HEK293 (cell line): ENCODE measurements around the gene TPH2.

Experiments
- MYNN ChIP-seq: fragments of 450-650 bp; formaldehyde crosslinking; IDR thresholded peaks from 2 replicates; pipeline ENCODE4 v1.5.1; 2016; ENCODE audit warnings: missing biosample characterization, missing genetic modification characterization, borderline replicate concordance
- ZFHX2 ChIP-seq: fragments of 450-650 bp; formaldehyde crosslinking; conservative IDR thresholded peaks from 2 replicates; pipeline ENCODE4 v1.5.1; 2016; ENCODE audit warnings: missing biosample characterization, missing genetic modification characterization
- ZFP3 ChIP-seq: fragments of 450-650 bp; formaldehyde crosslinking; IDR thresholded peaks from 2 replicates; pipeline ENCODE4 v1.5.1; 2016; ENCODE audit warnings: low read depth, missing biosample characterization, missing genetic modification characterization
- ZNF174 ChIP-seq: fragments of 450-650 bp; formaldehyde crosslinking; IDR thresholded peaks from 2 replicates; pipeline ENCODE4 v1.5.0; 2017; ENCODE audit warnings: missing biosample characterization, mild to moderate bottlenecking, missing genetic modification characterization
- ZNF239 ChIP-seq: fragments of 450-650 bp; formaldehyde crosslinking; IDR thresholded peaks from 2 replicates; pipeline ENCODE4 v1.5.1; 2016; ENCODE audit warnings: missing biosample characterization, missing genetic modification characterization
- ZNF274 ChIP-seq, 2 experiments: fragments of 200-500 bp in 1 of 2; fragments of 450-650 bp in 1 of 2; sonication (Bioruptor generic) in 1 of 2; formaldehyde crosslinking in 1 of 2; IDR thresholded peaks; 2 replicates each; pipeline versions ENCODE4 v1.5.1 to v1.6.1; 2014 to 2016; ENCODE audit warnings: borderline replicate concordance in 1 of 2, inconsistent platforms in 1 of 2, low read length in 1 of 2, missing biosample characterization in 1 of 2, missing genetic modification characterization in 1 of 2
- ZNF335 ChIP-seq: fragments of 450-650 bp; formaldehyde crosslinking; conservative IDR thresholded peaks from 2 replicates; pipeline ENCODE4 v1.5.1; 2016; ENCODE audit warnings: missing biosample characterization, missing genetic modification characterization
- ZNF404 ChIP-seq: fragments of 450-650 bp; formaldehyde crosslinking; IDR thresholded peaks from 2 replicates; pipeline ENCODE4 v1.5.1; 2017; ENCODE audit warnings: missing biosample characterization, missing genetic modification characterization
- TF ChIP-seq, protein P1 (sequence below): fragments of 450-650 bp; formaldehyde crosslinking; IDR thresholded peaks from 2 replicates; pipeline ENCODE4 v1.5.1; 2017; ENCODE audit warnings: missing biosample characterization, missing genetic modification characterization
- TF ChIP-seq, protein P2 (sequence below): fragments of 450-650 bp; formaldehyde crosslinking; IDR thresholded peaks from 2 replicates; pipeline ENCODE4 v1.5.1; 2016; ENCODE audit warnings: missing biosample characterization, missing genetic modification characterization
- TF ChIP-seq, protein P3 (sequence below): fragments of 450-650 bp; formaldehyde crosslinking; IDR thresholded peaks from 2 replicates; pipeline ENCODE4 v1.5.1; 2016; ENCODE audit warnings: missing biosample characterization, missing genetic modification characterization, borderline replicate concordance
- TF ChIP-seq, protein P4 (sequence below): fragments of 450-650 bp; formaldehyde crosslinking; IDR thresholded peaks from 2 replicates; pipeline ENCODE4 v1.5.1; 2016; ENCODE audit warnings: missing biosample characterization, missing genetic modification characterization

DNA sequence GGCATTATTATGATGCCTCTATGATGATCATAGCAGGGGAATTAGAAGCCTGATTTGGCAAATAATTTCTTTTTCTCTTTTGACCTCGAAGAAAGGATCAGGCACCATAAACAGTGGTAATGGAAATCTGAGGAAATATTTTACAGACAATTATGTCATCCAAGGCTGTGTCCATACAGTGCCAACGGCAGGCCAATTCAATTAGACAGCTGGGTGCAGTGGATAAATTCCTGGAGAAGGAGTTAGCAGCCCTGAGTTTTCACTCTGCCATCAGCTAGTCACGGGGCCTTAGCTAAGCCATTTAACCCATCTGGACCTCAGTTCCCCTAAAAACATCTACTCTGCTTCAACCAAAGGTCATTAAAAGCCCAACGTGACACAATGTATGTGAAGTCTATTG is 4.1 kb downstream of the TPH2 start:
- TF ChIP-seq ZNF274 (IDR thresholded peaks at IDR 0.05; ENCODE audit: low read length) (no peak), ZNF274 (tag by site-specific recombination; IDR thresholded peaks at IDR 0.05; ENCODE audit: borderline replicate concordance) (no peak), ZNF174 (no peak), ZNF239 (tag by site-specific recombination) (no peak), ZNF404 (tag by site-specific recombination) (no peak), ZNF335 (tag by site-specific recombination) (no peak), ZFP3 (no peak), ZFHX2 (tag by site-specific recombination) (no peak), MYNN (tag by site-specific recombination) (no peak)
- TF ChIP-seq, protein P1, sequence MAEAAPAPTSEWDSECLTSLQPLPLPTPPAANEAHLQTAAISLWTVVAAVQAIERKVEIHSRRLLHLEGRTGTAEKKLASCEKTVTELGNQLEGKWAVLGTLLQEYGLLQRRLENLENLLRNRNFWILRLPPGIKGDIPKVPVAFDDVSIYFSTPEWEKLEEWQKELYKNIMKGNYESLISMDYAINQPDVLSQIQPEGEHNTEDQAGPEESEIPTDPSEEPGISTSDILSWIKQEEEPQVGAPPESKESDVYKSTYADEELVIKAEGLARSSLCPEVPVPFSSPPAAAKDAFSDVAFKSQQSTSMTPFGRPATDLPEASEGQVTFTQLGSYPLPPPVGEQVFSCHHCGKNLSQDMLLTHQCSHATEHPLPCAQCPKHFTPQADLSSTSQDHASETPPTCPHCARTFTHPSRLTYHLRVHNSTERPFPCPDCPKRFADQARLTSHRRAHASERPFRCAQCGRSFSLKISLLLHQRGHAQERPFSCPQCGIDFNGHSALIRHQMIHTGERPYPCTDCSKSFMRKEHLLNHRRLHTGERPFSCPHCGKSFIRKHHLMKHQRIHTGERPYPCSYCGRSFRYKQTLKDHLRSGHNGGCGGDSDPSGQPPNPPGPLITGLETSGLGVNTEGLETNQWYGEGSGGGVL = no peak
- TF ChIP-seq, protein P2, sequence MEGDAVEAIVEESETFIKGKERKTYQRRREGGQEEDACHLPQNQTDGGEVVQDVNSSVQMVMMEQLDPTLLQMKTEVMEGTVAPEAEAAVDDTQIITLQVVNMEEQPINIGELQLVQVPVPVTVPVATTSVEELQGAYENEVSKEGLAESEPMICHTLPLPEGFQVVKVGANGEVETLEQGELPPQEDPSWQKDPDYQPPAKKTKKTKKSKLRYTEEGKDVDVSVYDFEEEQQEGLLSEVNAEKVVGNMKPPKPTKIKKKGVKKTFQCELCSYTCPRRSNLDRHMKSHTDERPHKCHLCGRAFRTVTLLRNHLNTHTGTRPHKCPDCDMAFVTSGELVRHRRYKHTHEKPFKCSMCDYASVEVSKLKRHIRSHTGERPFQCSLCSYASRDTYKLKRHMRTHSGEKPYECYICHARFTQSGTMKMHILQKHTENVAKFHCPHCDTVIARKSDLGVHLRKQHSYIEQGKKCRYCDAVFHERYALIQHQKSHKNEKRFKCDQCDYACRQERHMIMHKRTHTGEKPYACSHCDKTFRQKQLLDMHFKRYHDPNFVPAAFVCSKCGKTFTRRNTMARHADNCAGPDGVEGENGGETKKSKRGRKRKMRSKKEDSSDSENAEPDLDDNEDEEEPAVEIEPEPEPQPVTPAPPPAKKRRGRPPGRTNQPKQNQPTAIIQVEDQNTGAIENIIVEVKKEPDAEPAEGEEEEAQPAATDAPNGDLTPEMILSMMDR (tag by site-specific recombination) = no peak
- TF ChIP-seq, protein P3, sequence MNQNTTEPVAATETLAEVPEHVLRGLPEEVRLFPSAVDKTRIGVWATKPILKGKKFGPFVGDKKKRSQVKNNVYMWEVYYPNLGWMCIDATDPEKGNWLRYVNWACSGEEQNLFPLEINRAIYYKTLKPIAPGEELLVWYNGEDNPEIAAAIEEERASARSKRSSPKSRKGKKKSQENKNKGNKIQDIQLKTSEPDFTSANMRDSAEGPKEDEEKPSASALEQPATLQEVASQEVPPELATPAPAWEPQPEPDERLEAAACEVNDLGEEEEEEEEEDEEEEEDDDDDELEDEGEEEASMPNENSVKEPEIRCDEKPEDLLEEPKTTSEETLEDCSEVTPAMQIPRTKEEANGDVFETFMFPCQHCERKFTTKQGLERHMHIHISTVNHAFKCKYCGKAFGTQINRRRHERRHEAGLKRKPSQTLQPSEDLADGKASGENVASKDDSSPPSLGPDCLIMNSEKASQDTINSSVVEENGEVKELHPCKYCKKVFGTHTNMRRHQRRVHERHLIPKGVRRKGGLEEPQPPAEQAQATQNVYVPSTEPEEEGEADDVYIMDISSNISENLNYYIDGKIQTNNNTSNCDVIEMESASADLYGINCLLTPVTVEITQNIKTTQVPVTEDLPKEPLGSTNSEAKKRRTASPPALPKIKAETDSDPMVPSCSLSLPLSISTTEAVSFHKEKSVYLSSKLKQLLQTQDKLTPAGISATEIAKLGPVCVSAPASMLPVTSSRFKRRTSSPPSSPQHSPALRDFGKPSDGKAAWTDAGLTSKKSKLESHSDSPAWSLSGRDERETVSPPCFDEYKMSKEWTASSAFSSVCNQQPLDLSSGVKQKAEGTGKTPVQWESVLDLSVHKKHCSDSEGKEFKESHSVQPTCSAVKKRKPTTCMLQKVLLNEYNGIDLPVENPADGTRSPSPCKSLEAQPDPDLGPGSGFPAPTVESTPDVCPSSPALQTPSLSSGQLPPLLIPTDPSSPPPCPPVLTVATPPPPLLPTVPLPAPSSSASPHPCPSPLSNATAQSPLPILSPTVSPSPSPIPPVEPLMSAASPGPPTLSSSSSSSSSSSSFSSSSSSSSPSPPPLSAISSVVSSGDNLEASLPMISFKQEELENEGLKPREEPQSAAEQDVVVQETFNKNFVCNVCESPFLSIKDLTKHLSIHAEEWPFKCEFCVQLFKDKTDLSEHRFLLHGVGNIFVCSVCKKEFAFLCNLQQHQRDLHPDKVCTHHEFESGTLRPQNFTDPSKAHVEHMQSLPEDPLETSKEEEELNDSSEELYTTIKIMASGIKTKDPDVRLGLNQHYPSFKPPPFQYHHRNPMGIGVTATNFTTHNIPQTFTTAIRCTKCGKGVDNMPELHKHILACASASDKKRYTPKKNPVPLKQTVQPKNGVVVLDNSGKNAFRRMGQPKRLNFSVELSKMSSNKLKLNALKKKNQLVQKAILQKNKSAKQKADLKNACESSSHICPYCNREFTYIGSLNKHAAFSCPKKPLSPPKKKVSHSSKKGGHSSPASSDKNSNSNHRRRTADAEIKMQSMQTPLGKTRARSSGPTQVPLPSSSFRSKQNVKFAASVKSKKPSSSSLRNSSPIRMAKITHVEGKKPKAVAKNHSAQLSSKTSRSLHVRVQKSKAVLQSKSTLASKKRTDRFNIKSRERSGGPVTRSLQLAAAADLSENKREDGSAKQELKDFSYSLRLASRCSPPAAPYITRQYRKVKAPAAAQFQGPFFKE (tag by site-specific recombination) = no peak
- TF ChIP-seq, protein P4, sequence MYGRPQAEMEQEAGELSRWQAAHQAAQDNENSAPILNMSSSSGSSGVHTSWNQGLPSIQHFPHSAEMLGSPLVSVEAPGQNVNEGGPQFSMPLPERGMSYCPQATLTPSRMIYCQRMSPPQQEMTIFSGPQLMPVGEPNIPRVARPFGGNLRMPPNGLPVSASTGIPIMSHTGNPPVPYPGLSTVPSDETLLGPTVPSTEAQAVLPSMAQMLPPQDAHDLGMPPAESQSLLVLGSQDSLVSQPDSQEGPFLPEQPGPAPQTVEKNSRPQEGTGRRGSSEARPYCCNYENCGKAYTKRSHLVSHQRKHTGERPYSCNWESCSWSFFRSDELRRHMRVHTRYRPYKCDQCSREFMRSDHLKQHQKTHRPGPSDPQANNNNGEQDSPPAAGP (tag by site-specific recombination) = no peak
